NCI-H2227 (cell line): ENCODE measurements around the gene FIBP.

Experiments used
- DNase-seq: peaks from one replicate; lab custom pipeline; 2025; ENCODE audit not compliant: unreplicated experiment; lab: John Stamatoyannopoulos, UW

Gene FIBP

DNA sequence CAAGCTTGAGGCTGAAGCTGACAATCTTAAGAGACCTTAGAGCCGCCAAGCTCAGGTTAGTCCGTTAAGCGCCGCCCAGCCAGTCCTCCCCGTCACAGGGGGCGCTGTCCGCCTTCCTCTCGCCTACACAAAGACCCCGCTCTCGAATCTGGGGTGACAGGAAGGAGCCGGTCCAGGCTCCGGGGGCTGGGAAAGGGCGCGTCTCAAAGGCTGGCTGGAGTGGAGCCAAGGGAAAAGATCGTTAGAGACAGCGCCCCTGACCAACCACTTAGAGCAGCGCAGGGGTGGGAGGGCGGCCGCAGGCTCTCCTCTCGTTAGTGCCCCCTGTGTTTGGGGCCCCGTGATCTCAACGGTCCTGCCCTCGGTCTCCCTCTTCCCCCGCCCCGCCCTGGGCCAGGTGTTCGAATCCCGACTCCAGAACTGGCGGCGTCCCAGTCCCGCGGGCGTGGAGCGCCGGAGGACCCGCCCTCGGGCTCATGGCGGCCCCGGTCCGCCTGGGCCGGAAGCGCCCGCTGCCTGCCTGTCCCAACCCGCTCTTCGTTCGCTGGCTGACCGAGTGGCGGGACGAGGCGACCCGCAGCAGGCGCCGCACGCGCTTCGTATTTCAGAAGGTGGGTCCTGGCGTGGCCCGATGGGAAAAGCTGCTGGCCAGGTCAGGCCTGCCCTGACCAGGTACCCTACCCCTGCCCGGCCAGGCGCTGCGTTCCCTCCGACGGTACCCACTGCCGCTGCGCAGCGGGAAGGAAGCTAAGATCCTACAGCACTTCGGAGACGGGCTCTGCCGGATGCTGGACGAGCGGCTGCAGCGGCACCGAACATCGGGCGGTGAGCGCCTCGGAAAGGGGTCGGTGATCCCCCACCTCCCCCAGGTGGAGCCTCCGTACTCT is 27.8 kb downstream of the FIBP start, which contains the start of gene MUS81:
Gene MUS81 (plus strand): TSS at position 156 of the 887 bp plus-strand sequence. CDS start 321 bp downstream, at position 477.
- DNase-seq, result peak; percentile 98

DNA sequence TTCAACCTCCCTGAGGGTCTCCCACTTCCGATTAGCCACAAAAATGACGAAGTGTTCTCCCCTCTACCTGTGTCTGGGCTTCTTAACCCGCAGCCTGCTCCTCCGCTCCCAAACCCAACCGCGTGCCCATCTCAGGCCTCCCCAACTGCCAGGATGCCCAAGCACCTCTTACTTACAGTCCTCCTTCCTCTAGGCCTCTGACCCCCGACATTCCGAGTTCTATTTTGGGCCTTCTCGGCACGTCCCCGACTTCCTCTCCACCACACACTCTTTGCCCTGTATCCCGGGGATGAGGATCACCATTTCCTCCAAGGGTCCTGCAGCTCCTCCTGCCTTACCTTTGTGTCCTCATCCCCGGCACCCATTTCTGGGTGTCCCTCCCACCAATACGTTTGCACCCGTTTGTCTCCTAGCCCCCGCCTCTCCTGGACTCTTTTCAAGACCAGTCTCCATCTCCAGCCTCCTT is 28.4 kb downstream of the FIBP start:
- no peak for DNase-seq

DNA sequence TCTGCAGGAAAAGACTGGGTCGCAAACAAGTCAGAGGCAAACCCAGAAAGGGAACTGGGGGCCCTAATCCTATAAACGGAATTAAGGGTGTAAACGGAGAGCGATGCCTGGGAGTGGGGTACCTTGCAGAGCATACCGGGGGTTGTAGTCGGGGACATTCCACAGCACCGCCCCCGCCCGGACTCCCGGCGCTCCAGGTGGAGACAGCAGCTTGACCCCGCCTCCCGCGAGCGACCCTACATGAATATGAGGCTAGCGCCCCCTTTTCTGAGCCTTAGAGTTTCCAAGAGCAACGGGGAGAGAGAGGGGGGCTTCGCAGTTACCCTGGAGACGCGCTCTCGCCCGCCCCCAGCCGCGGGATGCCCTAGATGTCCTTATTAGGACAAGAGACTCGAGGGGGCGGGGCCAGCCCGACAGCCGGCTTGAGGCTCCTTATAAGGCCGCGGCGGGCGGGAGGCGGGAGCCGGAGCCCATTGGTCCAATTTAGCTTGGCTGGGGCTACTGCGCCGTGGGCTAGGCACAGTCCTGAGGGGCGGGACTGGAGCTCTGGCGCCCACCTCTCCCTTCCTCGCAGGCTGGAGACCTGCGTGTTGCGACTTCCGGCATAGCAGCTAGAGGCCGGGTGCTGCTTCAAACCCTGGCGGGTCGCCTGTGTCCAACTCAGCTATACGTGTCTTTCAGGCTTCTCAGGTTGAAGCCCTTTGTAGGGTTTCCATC is 29.0 kb downstream of the FIBP start:
- peak; percentile 100 for DNase-seq

DNA sequence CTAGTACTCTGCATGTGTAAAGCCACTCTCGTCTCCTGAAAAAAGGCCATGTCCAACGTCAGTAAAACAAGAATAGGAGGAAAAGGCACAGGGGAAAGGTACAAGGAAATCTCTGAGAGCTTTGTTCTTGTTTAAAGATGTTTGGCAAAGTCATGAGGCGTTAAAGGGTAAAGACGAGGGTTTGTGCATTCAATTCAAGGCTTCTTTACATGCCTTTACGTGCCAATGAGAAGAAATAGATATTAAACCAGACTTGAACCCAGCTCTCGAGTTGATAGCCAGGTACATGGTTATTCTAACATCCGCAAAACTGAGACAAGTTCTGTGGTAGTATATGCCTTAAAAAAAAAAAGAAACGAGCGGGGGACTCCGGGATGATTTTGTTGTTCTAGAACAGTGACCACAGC is 29.6 kb downstream of the FIBP start:
- no peak for DNase-seq

DNA sequence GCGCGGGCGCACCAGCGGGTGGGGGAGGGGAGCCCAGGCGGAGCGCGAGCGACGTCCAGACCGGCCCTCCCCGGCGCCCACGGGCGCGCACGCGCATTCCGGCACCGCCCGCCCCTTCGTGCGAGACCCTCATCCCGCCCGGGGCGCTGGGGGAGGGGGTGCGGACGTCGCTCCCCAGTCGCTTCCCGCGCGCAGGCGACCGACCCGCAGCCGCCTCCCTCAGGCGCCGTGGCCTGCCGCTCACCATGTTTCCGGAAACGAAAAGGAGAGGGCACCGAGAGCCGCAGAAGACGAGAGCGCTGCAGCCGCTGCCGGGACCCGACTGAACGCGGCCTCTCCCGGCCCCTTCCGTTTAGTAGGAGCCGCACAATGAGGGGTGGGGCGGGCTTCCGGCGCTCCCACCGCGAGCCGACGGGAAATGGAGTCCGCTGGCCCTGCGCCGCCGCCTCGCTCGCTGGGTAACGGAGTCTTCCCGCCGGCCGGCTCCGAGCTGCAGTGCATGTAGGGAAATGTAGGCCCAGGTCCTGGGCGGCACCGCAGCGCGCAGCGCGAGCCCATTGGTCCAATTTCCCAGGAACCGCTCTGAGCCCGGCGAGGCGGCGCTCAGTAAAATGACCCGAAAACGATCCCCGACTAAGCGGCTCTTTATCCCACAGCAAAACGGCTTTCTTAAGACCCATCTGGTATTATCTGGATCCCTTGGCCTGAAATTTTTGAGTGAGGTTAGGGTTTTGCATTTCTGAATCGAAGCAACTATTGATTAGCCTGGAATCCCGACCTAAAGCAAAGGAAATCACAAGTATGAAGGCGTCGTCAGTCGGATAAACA is 30.2 kb downstream of the FIBP start, which contains the start of gene CFL1:
Gene CFL1 (minus strand): TSS at position 328 of the 828 bp plus-strand sequence. CDS start 81 bp downstream, at position 247.
- DNase-seq, result peak; percentile 98

DNA sequence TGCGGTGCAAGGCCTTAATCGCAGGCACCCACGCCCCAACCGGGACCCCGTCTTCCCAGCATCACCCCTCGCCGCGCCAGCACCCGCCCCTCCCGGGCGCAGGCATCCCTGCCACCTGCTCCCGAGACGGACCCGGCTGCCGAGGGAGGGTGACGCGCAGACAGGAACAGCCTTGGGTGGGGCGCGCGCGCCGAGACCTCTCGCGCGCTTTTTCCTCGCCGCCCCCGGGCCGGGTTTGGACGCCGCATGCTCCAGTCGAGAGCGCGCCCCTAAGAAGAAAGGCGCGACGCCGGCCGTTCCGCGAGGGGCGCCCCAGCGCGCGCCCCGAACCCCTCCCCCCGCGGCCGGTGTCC is 30.8 kb downstream of the FIBP start:
- no peak for DNase-seq

DNA sequence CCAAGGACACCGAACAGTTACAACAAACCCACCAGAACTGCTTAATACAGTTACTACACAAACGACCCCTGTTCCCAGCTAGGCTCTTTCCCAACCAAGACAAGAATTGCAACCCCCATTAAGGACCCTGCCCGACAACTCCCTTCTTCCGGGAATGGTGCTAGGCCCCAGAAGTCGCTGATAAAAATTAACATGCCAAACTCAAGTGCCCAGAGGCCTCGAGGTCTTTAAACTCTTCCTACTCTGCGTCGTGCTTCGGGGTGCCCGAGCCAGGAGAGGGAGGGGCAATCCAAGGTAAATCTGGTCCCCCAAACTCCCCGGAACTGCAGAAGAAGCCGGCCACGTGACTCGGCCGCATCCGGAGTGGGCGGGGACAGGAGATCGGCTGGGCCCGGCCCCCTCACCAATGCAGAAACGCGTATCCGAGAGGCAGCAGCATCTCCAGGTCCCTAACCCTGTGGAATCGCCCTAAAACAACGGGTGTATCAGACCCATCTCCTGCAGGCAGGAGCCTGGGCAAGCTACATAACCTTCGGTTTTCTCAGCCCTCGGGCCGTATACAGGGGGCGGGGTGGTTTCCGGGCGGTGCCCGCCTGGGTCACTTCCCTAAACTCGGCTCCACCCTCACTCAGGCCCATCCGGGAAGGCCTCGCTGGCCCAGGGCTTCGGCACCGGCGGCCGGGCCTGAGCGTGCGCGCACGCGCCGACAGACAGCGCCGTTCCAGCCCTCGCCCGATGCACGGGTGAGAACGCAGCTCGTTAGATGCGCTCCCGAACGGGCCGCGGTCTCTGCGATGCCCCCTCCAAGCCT is 31.4 kb downstream of the FIBP start:
- peak; percentile 85 for DNase-seq

DNA sequence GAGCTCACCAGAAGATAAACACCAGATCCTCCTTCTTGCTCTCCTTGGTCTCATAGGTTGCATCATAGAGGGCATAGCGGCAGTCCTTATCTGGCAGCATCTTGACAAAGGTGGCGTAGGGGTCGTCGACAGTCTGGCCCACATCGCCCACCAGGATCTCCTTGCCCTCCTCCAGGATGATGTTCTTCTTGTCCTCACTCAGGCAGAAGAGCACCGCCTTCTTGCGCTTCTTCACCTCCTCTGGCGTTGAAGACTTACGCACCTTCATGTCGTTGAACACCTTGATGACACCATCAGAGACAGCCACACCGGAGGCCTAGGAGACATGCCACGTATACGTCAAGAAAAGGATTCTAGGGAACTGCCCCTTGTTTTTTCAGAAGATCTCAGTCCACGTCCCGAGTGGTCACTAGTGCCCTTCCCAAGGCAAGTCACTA is 32.3 kb downstream of the FIBP start:
- DNase-seq, result no peak

DNA sequence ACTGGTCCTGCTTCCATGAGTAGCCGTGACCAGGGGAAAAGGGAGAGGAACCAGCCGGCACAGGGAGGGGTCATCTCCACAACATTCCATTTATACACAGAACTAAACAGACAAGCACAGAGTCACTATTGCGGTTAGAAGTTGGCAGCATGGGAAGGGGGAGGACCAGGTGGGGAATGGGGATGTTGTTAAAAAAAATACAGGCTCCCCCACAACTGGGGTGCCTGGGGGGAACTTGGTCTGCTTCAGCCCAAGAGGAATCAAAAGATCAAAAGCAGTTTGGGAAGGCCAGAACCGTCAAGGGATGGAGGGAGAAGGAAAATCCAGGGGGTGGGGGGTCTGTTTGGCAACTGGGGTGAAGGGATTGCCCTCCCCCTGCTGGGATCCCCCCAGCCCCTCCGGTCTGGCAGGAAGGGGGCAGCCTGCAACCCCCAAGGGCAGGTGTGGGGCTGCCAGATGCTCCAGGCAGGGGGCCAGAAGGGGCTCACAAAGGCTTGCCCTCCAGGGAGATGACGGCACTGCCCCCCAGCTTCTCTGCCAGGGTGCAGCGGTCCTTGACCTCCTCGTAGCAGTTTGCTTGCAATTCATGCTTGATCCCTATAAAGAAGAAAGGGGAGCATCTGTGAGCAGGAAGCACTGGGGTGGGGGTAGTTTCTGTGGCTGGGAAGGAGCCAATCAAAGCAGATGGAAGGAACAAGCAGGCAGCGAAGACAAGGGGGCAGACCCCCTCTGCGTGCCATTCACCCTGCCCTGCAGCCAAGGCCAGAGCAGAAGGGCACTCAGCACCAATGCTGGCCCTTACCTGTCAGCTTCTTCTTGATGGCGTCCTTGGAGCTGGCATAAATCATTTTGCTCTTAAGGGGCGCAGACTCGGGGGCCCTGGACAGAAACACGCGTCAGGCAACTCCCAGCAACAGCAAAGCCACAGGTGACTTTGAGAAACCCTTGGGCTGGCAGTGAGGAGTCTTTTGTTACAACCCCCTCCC is 33.1 kb downstream of the FIBP start:
- DNase-seq, result no peak

DNA sequence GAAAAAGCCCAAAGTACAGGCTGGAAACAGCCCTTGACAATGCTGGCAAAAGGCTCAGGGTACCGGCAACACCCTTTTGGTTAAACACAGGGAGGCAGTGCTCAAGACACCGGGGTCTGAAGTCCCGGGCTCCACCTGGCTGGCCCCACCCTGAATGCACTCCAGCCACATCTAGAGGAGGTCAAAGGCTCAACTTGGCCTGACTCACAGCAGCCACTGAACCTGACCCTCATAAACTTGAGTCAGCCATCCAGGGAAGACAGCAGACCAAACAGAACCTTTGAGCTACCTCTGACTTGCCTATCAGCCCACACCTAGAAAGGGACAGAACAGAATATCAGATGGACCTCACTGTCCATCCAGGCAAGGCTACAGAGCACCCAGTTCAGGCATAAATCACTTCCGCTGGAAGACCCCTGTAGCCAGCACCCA is 34.1 kb downstream of the FIBP start:
- DNase-seq, result no peak

DNA sequence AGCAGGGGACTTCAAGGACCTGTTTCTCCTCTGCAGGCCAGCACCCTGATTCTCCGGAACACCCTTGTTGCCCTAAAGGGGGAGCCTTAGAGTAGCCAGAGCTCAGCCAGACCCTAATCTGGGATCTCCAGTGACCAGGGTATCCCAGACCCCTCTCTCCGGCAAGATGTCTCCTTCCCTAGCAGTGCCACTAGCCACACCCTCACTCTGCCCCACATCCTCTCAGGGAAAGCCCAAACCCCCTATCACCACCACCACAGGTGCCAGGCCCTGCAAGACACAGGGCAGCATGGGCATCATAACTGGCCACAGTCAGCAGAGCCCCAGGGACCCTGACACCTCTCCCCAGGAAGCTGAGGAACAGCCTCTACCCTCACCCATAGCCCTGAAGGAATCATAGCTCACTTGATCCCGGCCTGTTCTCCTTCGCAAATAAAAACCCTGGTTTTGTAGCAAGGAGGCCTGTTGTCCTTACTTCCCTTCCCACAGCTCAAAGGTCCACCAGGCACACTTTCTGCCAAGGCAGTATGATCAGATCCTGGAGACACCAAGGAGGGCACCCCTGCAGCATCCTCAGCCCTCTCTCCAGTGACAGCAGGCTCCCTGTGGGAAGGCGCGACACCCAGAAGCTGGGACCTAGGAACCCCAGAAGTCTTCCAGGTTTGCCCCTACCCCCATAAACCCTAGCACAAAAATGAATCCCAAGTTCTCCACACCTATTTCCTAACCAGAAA is 34.9 kb downstream of the FIBP start:
- DNase-seq, result no peak

DNA sequence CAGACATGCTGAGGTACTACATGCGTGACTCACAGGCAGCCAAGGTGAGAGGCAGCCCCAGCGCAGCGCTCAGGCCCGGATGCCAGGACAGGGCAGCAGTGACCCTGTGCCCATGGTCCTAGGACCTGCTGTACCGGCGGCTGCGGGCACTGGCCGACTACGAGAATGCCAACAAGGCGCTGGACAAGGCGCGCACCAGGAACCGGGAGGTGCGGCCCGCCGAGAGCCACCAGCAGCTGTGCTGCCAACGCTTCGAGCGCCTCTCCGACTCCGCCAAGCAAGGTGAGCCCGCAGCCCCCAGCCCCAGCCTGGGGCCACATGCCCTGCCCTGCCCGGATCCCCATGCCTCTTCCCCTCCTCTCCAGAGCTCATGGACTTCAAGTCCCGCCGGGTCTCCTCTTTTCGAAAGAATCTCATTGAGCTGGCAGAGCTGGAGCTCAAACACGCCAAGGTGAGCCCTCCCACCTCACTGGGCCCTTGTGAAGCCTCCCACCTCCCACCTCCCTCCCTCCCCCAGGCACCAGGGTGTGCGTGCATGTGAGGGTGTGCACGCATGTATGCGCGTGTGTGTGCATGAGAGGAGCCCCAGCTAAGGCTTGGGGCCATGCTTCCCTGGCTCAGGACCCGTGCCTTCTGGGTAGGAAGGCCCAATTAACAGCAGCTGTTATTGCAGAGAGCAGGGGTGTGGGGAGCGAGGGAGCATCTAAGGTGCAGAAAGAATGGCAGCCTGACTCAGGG is 35.6 kb downstream of the FIBP start:
- DNase-seq, result no peak

DNA sequence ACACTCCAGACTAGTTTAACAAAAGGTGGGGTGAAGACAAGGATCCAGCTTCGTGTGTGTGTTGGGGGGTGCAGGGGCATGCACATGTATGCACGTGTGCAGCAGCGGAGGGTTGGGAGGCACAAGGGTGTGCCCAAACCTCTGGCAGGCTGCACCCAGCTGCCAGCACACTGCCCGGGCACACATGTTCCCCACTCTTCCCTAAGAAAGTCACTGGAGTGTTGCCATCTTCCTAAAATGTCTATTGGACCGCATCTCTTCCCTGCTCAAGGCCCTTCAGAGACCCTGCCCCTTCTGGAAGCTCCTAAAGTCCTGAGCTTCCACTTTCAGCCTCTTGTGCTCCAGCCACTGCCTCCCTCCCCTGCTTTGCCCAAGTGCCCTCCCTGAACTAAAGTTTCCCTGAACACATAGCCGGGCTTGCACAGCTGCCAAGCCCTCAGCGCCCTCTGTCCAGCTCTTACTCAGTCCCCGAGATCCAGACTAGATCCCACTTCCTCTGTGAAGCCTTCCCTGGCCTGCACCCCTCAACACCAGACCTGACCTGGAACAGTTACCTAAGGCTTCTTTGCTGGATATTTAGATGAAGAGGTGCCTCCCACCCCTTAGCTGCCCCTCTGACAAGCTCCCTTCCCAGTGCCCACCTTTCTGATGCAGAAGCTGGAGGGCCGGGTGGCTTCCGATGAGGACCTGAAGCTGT is 36.3 kb downstream of the FIBP start:
- no peak for DNase-seq

DNA sequence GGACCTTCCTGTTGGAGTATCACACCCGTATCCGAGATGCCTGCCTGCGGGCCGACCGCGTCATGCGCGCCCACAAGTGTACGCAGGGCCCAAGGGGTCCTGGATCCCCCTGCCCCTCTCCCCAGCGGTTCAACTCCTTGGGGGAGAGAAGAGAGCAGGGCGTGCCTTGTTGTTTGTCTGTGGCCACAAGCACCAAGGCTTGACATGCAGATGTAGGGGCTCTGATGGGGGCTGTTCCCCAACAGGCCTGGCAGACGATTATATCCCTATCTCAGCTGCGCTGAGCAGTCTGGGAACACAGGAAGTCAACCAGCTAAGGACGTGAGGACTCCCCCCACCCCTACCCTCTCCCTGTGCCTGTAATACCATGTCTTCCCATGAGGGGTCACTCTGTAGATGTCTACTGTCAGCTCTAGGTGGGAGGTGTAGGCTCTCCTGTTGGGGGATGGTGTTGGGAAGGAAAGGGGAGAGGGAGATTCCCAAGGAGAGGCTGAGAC is 37.1 kb downstream of the FIBP start:
- peak; percentile 27 for DNase-seq

DNA sequence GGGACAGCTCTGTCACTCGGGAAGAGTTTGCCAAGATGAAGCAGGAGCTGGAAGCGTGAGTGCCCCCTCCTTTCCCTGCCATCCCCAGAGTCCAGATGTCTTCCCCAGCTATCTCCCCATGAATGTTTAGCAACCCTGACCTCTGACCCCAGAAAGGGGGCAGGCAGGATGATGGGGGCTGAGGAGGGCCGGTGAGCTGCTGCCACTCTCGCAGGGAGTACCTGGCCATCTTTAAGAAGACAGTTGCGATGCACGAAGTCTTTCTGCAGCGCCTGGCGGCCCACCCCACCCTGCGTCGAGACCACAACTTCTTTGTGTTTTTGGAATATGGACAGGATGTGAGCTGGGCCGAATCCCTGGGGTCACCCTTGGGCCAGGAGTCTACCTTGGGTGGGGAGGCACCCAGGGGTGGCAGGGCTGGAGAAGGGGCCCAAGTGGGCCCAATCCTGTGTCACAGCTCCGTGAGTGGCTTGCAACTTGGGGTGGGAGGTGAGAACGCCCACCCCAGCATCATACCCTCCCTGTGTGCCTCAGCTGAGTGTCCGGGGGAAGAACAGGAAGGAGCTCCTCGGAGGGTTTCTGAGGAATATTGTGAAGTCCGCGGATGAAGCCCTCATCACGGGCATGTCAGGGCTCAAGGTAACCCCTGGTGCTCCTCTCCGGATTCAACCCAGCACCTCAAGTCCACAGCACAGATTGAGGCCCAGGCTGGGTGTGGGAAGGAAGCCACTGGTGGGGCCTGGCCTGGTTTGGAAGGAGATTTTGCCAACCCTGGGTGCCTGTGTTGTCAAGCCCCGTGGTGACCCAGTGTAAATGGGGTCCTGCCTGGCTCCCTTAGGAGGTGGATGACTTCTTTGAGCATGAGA is 37.8 kb downstream of the FIBP start:
- DNase-seq, result no peak

DNA sequence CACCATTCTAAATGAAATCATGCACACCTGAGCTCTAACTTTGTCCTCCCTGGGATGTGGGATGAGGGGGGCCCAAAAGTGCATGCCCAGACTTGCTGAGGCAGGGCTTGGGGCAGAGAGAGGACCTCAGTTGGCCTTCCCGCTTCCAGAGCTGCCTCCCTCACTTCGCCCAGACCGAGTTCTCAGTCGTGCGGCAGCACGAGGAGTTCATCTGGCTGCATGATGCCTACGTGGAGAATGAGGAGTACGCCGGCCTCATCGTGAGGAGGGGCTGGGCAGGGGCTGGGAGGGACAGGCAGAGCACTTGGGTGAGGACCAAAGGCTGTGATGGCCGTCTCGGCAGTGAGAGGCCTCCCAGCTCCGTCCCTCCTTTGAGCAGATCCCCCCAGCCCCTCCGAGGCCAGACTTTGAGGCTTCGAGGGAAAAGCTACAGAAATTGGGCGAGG is 38.5 kb downstream of the FIBP start:
- no peak for DNase-seq
